Stimulated activated naive CD8-positive, alpha-beta T cell treated with anti-CD3 and anti-CD28 coated beads, Interleukin-15, amount 100 ng/mL, for 72 hours (primary cell): ENCODE data around the gene CTIF.

Experiments
- ATAC-seq: fragments of 150-1000 bp; cut with Tn5 transposase; 2 replicates; pipeline ENCODE4 v1.10.0; 2021; ENCODE audit warnings: mild to moderate bottlenecking, moderate library complexity
- DNase-seq, 2 donors: peaks; one replicate each; pipeline ENCODE4 v3.0.0; 2021 to 2022
- H3K27ac Mint-ChIP-seq, 2 donors: one replicate each; pipeline ENCODE4 v1.8.0; 2022; ENCODE audit warnings: mild to moderate bottlenecking in 2 of 2, mixed read lengths in 2 of 2, moderate library complexity in 2 of 2
- H3K27me3 Mint-ChIP-seq: one replicate; pipeline ENCODE4 v1.8.0; 2022; ENCODE audit warnings: mixed read lengths
- H3K4me1 Mint-ChIP-seq: one replicate; pipeline ENCODE4 v1.8.0; 2022; ENCODE audit warnings: mild to moderate bottlenecking, mixed read lengths
- H3K4me3 Mint-ChIP-seq, 2 donors: one replicate each; pipeline ENCODE4 v1.8.0; 2022; ENCODE audit warnings: mild to moderate bottlenecking in 2 of 2, mixed read lengths in 2 of 2, moderate library complexity in 1 of 2
- H3K9me3 Mint-ChIP-seq, 2 donors: one replicate each; pipeline ENCODE4 v1.8.0; 2022; ENCODE audit warnings: mixed read lengths in 2 of 2

CTIF gene

GRCh38 chr18:48750485-48751175, 211.8 kb downstream of the CTIF start:
- no peak overlapping the region for H3K27ac Mint-ChIP-seq
- no peak for DNase-seq
- H3K4me1 Mint-ChIP-seq, result no peaks in the 10 kb centered on the region
- no peak for ATAC-seq
- H3K9me3 Mint-ChIP-seq, result no peaks in the 10 kb centered on the region
- H3K4me3 Mint-ChIP-seq, result no peak overlapping the region
- no peaks in the 10 kb centered on the region for H3K27me3 Mint-ChIP-seq

DNA sequence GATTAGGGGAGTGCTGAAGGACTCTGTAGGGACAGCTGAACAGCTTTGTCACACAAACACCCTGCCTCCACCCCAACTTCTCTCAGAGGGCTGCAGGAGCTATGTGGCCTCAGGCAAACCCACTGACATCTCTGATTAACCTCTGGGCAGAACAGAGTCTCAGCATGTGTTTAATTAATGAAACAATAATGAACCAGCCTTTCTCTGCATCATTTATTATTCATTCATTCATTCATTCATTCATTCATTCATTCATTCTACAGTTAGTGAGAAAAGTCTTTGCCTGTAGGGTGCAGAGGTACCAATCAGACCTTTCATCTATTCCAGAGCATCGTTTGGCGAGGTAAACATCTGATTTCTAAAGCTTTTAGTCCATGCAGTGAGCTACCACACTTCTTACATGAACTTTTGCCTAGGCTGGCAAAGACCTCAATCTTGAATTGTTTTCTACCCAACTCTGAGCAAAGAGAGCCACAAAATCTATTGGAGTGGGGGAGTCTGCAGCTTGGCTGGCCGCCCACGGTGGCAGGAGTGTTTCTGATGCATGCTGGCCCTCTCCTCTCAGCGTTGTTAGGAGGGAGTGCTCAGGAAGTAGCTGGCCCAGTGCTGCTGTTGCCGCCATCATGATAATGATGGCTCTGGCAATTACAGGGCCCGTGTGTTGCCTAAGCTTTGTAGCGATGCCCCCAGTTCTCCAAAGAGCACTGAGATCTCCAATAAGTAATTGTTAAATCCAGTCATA, 213.1 kb downstream of the CTIF start:
- ATAC-seq (no peak), DNase-seq (no peak)
- no peaks in the 10 kb centered on the region for H3K4me1 Mint-ChIP-seq
- no peaks in the 10 kb centered on the region for H3K27me3 Mint-ChIP-seq
- no peak overlapping the region for H3K4me3 Mint-ChIP-seq
- H3K27ac Mint-ChIP-seq, result peak overlapping the region in 1 of 2 donors; percentile 90
- H3K9me3 Mint-ChIP-seq, result no peaks in the 10 kb centered on the region

DNA sequence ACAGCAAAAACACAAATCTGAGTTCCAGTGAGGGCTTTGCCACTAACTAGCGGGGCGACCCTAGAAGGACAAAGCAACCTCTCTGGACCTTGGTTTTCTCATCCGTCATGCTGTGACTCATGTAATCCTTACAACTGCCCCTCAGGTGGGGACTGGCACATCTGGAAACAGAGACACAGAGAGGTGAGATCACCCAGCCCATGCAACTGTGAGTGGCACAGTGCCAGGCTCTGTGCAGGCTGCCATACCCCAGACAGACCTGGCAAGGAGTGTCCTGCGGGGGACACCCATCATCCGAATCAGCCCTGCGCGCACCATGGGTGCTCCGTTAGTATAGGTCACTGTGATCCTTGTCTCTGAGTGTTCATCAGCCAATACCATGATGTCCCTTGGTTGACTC, 213.6 kb downstream of the CTIF start:
- Mint-ChIP-seq H3K27me3 (no peaks in the 10 kb centered on the region), H3K27ac (no peak overlapping the region), H3K4me3 (no peak overlapping the region), H3K4me1 (no peaks in the 10 kb centered on the region), H3K9me3 (no peaks in the 10 kb centered on the region)
- ATAC-seq (no peak), DNase-seq (no peak)

DNA sequence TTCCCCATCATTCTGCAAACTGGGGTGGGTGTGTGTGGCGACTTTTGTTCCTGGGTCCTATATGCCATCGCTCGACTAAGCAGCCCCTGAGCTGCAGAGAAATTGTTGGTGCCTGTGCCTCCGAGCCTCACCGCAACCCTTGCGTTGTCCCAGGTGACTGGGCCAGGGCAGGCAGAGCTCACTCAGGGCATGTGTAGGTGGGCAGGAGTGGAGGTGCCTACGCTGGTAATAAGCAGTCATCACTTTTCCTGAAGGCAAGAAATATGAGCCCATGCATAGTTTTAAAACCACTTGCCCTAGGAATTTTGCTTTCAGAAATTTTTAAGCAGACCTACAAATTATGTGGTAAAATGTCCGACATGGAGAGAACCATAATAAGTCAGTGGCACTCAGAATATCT, 214.1 kb downstream of the CTIF start:
- Mint-ChIP-seq H3K4me1 (no peaks in the 10 kb centered on the region), H3K27ac (no peak overlapping the region), H3K4me3 (no peak overlapping the region)

GRCh38 chr18:48753691-48754090, 214.9 kb downstream of the CTIF start:
- ATAC-seq (no peak), DNase-seq (no peak)
- Mint-ChIP-seq H3K4me1 (no peaks in the 10 kb centered on the region), H3K9me3 (no peaks in the 10 kb centered on the region), H3K4me3 (no peak overlapping the region), H3K27ac (no peak overlapping the region), H3K27me3 (no peaks in the 10 kb centered on the region)

More for the DNA sequence above, 214.1 kb downstream of the CTIF start:
- H3K27me3 Mint-ChIP-seq, result no peaks in the 10 kb centered on the region
- no peak for ATAC-seq
- H3K9me3 Mint-ChIP-seq, result no peaks in the 10 kb centered on the region
- DNase-seq, result no peak

DNA sequence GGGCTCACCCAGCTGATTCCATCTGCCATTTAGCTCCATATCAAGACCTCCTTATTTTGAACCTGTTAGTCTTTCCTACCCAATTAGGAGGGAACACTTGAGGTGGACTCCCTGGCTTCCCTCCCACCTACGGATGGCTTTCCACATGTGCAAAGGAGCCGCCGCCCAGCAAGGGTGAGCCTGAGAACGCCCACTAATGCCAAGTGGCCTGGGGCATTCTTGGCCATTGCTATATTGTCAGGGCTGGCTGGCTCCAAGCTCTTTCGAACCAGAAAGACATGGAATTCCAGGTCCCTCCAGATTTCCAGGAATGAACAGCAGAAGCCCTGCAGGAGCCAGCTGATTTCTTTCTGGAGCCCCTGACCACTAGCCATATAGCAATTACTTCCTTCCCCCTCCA, 215.7 kb downstream of the CTIF start:
- Mint-ChIP-seq H3K4me3 (no peak overlapping the region), H3K27me3 (no peaks in the 10 kb centered on the region), H3K9me3 (no peaks in the 10 kb centered on the region), H3K27ac (peak overlapping the region in 1 of 2 donors; percentile 4), H3K4me1 (no peaks in the 10 kb centered on the region)
- no peak for DNase-seq
- ATAC-seq, result no peak

DNA sequence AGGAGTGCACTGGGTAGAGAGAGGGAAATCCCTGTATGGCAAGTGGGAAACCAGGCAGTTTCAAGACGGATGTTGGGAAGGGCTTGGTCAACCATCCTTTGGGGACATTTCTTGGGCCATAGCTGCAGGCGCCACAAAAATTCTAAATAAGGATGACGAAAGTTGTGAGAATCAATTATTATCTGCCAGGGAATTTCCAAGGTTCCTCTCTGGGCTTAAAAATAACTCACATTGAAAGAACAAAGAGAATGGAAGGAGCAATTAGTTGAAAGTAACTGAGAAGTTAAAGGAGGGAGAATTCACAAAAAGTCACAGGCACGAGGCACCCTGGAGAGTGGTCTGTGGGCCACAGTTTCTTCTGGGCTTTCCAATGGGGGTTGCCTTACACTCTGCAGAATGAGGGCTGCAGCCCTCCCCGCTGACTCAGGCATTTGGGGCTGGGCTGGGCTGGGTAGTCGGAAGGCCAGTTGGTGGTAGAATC, 216.2 kb downstream of the CTIF start:
- H3K9me3 Mint-ChIP-seq, result no peaks in the 10 kb centered on the region
- H3K27me3 Mint-ChIP-seq, result no peaks in the 10 kb centered on the region
- no peak overlapping the region for H3K4me3 Mint-ChIP-seq
- no peaks in the 10 kb centered on the region for H3K4me1 Mint-ChIP-seq
- ATAC-seq, result no peak
- H3K27ac Mint-ChIP-seq, result peak overlapping the region in 1 of 2 donors; percentile 21
- DNase-seq, result no peak

- no peaks in the 10 kb centered on the region for H3K27me3 Mint-ChIP-seq
- H3K4me3 Mint-ChIP-seq, result no peak overlapping the region
- DNase-seq (no peak), ATAC-seq (no peak)
- no peak overlapping the region for H3K27ac Mint-ChIP-seq
- no peaks in the 10 kb centered on the region for H3K9me3 Mint-ChIP-seq
- no peaks in the 10 kb centered on the region for H3K4me1 Mint-ChIP-seq
Observed at GRCh38 chr18:48756511-48757226, 217.8 kb downstream of the CTIF start.

GRCh38 chr18:48757367-48757766, 218.5 kb downstream of the CTIF start:
- H3K27ac Mint-ChIP-seq, result no peak overlapping the region

DNA sequence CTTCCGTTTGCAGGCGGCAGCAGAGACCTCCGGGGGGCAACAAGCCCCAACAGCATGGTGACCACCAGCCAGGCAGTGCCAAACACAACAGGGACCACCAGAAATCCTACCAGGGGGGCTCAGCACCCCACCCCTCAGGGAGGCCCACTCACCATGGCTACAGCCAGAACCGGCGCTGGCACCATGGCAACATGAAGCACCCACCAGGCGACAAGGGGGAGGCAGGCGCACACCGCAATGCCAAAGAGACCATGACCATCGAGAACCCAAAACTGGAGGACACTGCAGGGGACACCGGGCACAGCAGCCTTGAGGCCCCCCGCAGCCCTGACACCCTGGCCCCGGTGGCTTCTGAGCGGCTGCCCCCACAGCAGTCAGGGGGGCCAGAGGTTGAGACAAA, 219.1 kb downstream of the CTIF start:
- no peaks in the 10 kb centered on the region for H3K9me3 Mint-ChIP-seq
- H3K27me3 Mint-ChIP-seq, result no peaks in the 10 kb centered on the region
- H3K27ac Mint-ChIP-seq, result no peak overlapping the region
- DNase-seq (no peak), ATAC-seq (no peak)
- H3K4me1 Mint-ChIP-seq, result no peaks in the 10 kb centered on the region
- H3K4me3 Mint-ChIP-seq, result no peak overlapping the region

More at GRCh38 chr18:48757367-48757766, 218.5 kb downstream of the CTIF start:
- DNase-seq (no peak), ATAC-seq (no peak)
- Mint-ChIP-seq H3K4me3 (no peak overlapping the region), H3K27me3 (no peaks in the 10 kb centered on the region), H3K9me3 (no peaks in the 10 kb centered on the region), H3K4me1 (no peaks in the 10 kb centered on the region)

DNA sequence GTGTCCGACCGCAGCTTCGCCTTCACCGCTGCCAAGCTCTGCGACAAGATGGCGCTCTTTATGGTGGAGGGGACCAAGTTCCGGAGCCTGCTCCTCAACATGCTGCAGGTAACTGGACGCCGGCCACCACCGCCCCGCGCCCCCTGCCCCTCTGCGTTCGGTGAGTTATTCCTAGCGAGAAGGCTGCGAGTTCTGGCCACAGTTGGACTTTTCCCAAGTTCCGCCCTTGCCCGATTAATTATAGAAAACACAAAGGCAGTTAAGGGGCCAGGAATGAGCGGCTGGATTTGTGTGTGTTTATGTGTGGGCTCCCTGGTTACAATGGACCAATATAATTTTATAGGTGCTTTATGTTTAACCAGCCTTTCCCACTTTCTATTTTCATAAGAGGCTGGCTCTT, 222.8 kb downstream of the CTIF start:
- peaks cover 5% of the 10 kb centered on the region for H3K4me1 Mint-ChIP-seq
- H3K9me3 Mint-ChIP-seq, result no peaks in the 10 kb centered on the region

GRCh38 chr18:48762022-48762421, 223.2 kb downstream of the CTIF start:
- Mint-ChIP-seq H3K4me3 (no peak overlapping the region), H3K9me3 (no peaks in the 10 kb centered on the region), H3K27ac (no peak overlapping the region), H3K27me3 (no peaks in the 10 kb centered on the region), H3K4me1 (peaks cover 5% of the 10 kb centered on the region)
- ATAC-seq, result no peak
- no peak for DNase-seq

More for the DNA sequence above, 222.8 kb downstream of the CTIF start:
- no peak for ATAC-seq
- H3K4me3 Mint-ChIP-seq, result no peak overlapping the region
- H3K27me3 Mint-ChIP-seq, result no peaks in the 10 kb centered on the region
- DNase-seq, result no peak
- H3K27ac Mint-ChIP-seq, result no peak overlapping the region

DNA sequence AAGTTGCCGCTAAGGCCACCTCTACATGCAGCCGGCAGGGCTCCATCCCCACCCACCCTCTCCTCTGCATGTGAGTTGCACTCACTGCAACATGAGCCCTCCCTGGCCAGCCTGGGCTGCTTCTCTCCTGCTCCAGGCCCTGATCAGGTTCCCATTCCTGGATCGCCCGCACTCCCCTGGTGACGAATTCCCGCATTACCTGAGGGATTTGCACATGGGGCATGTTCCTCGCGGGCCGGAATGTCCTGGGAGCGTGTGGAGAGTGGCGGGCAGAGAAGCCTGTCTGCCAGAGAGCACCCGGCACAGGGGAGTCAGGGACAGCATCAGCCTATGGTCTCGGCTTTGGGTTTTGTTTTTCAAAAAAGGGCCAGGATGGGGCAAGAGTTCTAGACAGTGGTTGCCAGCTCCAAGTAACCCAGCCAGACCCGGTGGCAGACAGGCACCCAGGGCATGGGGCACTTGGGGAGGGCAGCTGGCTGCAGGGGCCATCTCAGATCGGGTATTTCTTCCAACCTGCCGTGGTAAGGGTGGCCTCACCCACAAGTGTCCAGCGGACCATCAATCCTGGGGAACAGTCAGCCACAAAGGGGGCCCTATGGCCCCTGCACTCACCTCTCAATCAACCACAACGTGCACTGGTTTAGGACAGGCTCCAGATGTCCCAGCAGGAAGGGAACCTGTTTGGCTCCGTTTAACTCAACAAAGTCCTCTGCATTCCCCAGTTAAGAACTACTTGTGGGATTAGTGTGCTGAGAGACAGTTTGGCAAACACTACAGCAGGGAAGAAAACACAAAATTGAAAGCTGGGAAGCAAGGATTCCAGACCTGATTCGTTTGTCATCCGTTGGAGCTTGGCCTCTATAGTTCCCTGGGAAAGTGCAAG, 224.2 kb downstream of the CTIF start:
- ATAC-seq (no peak), DNase-seq (no peak)
- Mint-ChIP-seq H3K4me3 (no peak overlapping the region), H3K4me1 (peaks cover 5% of the 10 kb centered on the region), H3K9me3 (no peaks in the 10 kb centered on the region), H3K27me3 (no peaks in the 10 kb centered on the region), H3K27ac (no peak overlapping the region)

- Mint-ChIP-seq H3K9me3 (no peaks in the 10 kb centered on the region), H3K4me1 (peaks cover 5% of the 10 kb centered on the region), H3K27ac (peak overlapping the region in 1 of 2 donors; percentile 85), H3K27me3 (no peaks in the 10 kb centered on the region), H3K4me3 (no peak overlapping the region)
- DNase-seq, result no peak
- no peak for ATAC-seq
Observed at GRCh38 chr18:48763719-48764100, 224.9 kb downstream of the CTIF start.

GRCh38 chr18:48765053-48765452, 226.2 kb downstream of the CTIF start:
- H3K4me1 Mint-ChIP-seq, result peaks cover 5% of the 10 kb centered on the region
- no peaks in the 10 kb centered on the region for H3K27me3 Mint-ChIP-seq
- ATAC-seq, result no peak
- H3K27ac Mint-ChIP-seq, result no peak overlapping the region
- H3K9me3 Mint-ChIP-seq, result no peaks in the 10 kb centered on the region
- H3K4me3 Mint-ChIP-seq, result no peak overlapping the region
- no peak for DNase-seq
